ENCODE measurements around the gene ERVH48-1.
A peak's percentile ranks its signal among the peaks of the same experiment; 100 is the strongest.
"Not testable (repeated sequence)": the region's sequence is repeated elsewhere in the genome, so short reads cannot be mapped to it uniquely, and the experiment has no call there.

The ERVH48-1 gene

DNA sequence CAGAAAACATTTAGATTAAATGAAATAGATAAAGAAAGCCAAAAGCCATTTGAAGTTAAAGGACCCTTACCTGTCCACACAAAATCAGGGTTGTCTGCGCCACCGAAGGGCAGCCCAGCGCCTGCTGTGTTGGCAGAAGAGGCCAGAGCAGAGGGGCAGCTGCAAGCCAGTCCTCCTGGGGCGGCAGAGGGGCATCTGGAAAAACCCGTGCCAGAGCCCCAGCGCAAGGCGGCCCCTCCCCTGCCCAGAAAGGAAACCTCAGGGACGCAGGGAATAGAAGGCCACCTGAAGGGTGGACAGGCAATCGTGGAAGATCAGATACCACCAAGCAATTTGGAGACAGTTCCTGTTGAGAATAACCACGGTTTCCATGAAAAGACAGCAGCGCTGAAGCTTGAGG lies 21.6 kb downstream of the ERVH48-1 start:
- no peak for DNase-seq

DNA sequence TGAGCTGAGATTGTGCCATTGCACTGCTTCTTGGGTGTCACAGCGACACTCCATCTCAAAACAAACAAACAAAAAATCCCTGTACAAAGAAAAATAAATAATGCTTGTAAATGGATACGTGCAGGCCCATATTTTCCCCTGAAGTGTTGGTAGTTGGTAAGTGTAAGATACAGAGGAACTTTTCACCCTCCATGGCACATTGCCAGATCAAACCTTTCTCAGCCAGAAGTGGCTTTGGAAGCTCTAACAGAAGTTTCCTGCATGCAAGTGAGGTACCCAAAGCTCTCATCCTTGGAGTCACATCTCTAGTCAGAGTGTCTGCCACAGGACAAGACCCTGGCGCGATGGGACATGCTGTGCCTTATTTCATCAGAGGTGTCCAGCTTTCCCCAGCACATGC lies 25.0 kb downstream of the ERVH48-1 start:
- DNase-seq: no peak

DNA sequence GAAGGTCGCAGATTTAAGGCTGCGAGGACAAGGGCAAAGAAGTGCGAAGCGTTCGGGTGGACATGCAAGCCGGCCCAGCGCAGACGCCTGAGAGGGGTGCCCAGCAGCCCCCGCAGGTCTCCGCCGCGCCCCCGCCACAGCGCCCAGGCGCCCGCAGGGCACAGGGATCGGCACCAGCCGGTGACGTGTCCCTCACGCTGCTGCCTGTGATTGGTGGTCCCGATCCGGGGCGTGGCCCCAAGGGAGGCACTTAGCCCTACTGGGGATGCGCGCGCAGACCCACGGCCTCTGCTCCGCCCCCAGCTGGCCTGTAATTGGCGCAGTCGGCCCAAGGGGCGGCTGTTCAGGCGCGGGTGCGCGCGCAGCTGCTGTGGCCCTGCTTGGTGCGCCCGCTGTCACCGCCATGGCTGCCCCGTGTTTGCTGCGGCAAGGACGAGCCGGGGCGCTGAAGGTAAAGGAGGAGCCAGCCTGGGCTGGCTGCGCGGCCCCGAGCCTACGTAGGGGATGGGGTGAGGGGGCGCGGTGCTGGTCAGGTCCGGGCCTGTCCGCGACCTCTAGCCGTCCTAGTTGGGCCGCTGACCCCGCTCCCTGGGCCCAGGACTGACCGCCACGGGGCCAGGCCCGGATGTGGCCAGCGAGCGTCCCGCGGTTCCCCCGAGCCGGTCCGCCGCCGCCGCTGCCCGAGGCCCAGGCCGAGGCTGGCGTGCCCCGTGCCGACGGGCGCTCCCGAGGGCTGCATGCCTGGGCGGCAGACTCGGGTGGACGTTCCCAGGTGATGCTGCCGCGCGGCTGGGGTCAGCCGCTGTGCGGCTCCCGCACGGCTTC lies 32.3 kb downstream of the ERVH48-1 start, which contains the start of gene NDUFV3:
Gene NDUFV3, plus strand, starts transcription at position 379 of the 825 bp plus-strand sequence. Its CDS starts 25 bp downstream, at position 404.
- DNase-seq: peak; percentile 100

DNA sequence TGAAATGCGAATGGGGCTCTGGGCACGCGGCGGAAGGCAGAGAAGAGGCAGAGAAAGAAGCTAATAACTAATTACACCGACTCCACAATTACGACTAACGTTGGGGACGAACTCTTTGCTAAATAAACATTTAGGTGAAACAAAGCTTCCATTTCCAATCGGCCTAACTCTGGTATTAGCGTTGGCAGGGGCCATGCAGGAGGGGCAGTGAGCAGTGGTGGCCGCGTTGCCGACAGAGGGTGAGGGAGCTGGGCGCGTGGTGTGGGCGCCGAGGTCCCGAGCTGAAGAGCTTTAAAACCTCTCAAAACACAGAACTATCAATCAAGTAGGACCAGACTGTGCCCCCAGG lies 32.9 kb downstream of the ERVH48-1 start:
- no peak for DNase-seq

DNA sequence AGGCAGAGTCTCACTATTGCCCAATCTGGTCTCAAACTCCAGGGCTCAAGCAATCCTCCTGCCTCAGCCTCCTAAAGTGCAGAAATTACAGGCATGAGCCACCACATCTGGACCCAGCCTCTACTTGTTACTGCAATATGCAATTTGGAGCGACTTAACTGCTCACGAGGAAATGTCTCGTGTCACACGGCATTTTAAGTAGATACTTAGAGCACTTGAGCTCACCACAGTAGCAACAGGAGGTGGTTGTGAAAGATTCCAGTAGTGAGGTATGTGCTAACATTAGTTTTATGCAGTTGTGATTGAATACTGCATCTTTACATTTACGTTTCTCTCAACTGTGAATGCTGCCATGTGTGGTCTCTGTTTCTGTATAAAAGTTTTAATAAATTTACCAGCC lies 38.1 kb downstream of the ERVH48-1 start:
- DNase-seq: no peak

DNA sequence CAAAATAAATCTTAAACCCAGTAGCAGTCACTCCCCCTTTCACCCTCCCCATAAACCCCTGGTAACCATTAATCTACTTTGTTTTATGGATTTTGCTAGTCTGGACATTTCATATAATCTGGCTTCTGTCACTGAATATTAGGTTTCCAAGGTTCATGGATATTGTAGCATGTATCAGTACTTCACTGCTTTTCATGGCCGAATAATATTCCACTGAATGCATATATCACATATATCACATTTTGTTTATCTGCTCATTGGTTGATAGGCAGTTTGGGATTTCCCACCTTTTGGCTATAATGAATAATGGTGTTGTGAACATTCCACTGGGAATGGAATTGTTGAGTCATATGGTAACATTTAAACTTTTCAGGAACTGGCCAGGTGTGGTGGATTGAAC lies 41.5 kb downstream of the ERVH48-1 start:
- DNase-seq: no peak

DNA sequence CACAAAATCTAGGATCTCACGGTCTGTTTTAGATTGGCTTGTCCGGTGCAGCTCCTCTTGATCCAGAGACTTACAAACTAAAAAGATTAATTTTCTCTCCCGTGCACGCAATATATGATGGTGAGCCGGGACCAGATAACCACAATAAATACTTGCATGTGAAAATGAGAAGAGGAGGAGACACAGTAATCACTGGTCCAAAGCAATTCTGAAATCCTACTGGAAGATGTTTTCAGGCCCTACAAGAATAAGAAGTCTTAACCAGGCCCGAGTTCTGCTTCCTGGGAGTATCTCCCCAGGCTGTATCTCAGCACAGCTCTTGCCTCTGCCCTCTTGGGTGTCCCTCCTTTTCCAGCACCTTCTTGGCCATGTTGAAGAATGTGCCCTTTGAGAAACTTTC lies 45.1 kb downstream of the ERVH48-1 start:
- no peak for DNase-seq

DNA sequence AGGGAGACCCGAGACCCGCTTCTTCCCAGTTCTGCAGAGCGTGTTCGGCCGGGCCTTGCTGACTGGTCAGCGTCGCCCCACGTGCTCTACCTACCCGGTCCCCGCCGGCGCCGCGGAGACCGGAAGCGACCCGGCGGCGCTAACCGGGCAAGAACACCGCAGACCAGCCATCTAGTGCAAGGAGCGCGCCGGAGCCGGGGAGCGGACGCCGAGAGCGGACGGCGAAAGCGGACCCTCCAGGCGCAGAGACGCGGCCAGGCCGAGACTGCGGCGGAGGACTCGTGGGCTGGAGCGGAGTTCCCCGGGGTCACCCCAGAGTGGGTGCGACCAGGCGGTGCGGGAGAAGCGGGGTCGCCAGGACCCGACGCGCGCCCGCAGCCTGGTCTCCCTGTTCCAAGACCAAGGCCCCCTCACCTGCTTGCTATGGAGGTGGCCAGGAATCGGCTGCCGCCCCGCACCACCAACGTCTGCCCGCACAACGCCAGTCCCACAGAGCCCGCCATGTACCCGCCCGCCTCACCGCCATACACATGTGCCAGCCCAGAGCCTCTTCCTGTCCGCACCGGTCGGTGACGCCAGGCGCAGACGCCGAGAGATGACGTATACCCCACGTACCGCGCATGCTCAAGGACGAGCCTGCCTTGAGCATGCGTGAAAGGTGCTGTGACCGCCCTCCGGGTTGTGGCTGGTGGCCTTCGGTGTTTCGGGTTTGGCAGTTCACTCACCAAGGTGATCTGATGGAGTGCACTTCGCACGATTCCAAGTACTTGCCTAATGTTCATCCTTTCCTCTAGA lies 46.2 kb downstream of the ERVH48-1 start, which contains the start of gene WDR4:
Gene WDR4, minus strand, starts transcription at position 547 of the 795 bp plus-strand sequence. Its CDS starts 44 bp downstream, at position 503.
- peak; percentile 99 for DNase-seq

DNA sequence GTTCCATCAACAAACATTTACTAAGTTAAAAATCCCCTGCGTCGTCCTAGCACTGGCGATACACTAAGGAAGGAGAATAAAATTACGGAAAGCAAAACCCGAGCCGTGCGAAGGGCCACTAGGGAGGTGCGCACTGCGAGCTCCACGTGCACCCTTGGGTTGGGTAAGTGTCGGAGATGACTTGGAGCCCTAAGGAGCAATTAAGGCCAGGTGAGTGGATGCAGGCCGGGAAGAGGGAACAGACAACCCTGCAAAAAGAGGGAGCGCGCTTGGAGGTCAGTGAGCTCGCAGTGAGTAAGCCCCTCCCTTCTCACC lies 46.8 kb downstream of the ERVH48-1 start:
- DNase-seq: no peak

DNA sequence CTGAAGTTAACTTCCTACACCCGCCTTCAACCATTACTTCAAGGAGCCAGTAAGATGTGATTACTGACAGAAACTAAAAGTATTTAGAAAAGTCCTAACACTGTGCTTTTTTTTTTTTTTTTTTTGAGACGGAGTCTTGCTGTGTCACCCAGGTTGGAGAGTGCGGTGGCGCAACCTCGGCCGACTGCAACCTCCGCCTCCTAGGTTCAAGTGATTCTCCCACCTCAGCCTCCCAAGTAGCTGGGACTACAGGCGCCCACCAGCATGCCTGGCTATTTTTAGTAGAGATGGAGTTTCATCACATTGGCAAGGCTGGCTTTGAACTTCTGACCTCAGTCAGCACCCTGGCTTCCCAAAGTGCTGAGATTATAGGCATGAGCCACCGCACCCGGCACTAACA lies 49.6 kb downstream of the ERVH48-1 start:
- not testable (repeated sequence) for DNase-seq

DNA sequence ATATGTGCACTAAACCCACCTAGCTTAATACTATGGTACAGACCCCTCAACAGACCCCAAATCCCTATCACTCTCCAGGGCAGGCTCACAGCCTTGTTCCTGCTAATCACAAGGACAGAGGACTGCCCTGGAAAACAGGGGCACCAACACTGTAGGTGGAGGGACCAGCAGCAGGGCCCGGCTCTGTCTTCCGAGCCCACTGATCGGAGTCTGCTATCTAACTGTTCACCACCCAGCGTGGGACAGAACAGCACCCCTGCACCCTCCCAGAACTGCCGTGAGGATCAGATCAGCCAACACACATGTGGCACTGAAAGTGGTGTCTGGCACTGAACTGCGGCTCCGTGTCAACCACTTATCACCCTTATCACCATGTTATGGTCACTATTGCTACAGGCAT lies 52.3 kb downstream of the ERVH48-1 start:
- no peak for DNase-seq

DNA sequence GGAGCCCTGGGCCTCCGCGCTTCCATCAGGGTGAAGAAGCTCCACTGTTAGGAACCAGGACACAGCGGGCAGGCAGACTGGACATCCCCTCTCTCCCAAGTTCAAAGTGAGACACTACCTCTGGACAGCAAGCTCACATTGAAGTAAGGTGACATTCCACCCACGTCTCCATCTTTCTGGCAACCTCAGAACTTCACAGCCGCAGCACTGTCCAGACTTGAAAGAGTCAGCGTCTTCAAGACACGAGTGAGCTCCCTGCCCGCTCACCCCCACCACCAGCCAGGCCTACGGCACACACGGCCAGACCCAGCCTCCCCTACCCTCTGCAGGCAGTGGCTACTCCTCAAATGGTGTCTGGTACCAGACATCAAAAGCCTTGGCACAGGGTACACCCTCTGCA lies 57.2 kb downstream of the ERVH48-1 start:
- no peak for DNase-seq

All from right hindlimb (tissue), 1 donor.